ENCODE data around the gene ZNF568. TPM values are rescaled to one million over a fixed set of nuclear protein-coding genes. Genes with fewer than 3 reads are reported as not detected.

The ZNF568 gene
- total RNA-seq, 1 experiment from 2014 or later = 10.0 TPM

GRCh38 chr19:36997843-36998235 lies 81.7 kb downstream of the ZNF568 start:
- no peak for DNase-seq (ENCODE audit: low spot score)

GRCh38 chr19:36999313-36999712 lies 83.2 kb downstream of the ZNF568 start:
- no peak for DNase-seq (ENCODE audit: low spot score)

- DNase-seq (ENCODE audit: low spot score) = no peak
Measured at GRCh38 chr19:37007587-37008220, 91.6 kb downstream of the ZNF568 start.

- DNase-seq (ENCODE audit: low spot score) = no peak
Measured at GRCh38 chr19:37009871-37010270, 93.7 kb downstream of the ZNF568 start.

GRCh38 chr19:37012093-37012745 lies 96.1 kb downstream of the ZNF568 start:
- no peak for DNase-seq (ENCODE audit: low spot score)

GRCh38 chr19:37014456-37014855 lies 98.3 kb downstream of the ZNF568 start:
- DNase-seq (ENCODE audit: low spot score) = no peak

- no peak for DNase-seq (ENCODE audit: low spot score)
Measured at GRCh38 chr19:37045140-37045539, 129.0 kb downstream of the ZNF568 start.

Other genes starting within 250 kb of the ZNF568 start
- gene ZNF461, start 249.5 kb upstream of the ZNF568 start, total RNA-seq (2014; rRNA removed; shearing (Covaris generic)) = 13.4 and 14.6 TPM in 2 replicates
- gene ZNF567, start 228.7 kb upstream of the ZNF568 start, total RNA-seq (2014; rRNA removed; shearing (Covaris generic)) = 7.7 and 9.3 TPM in 2 replicates
- gene ZNF850, start 143.5 kb upstream of the ZNF568 start, total RNA-seq (2014; rRNA removed; shearing (Covaris generic)) = 6.1 and 8.4 TPM in 2 replicates
- gene ZNF790, start 77.9 kb upstream of the ZNF568 start, total RNA-seq (2014; rRNA removed; shearing (Covaris generic)) = 0.12 and 0.57 TPM in 2 replicates
- 4.0 and 4.3 TPM in 2 replicates for gene ZNF345, start 65.5 kb upstream of the ZNF568 start, total RNA-seq (2014; rRNA removed; shearing (Covaris generic))
- gene ZNF829, start within 50 bp of the ZNF568 start, total RNA-seq (2014; rRNA removed; shearing (Covaris generic)) = 4.3 and 5.4 TPM in 2 replicates
- gene ZNF420, start 162.1 kb downstream of the ZNF568 start, total RNA-seq (2014; rRNA removed; shearing (Covaris generic)) = 10.2 and 12.0 TPM in 2 replicates

Measured in A172 (cell line).